ENCODE measurements around the gene SLC16A1. TPM values are rescaled to one million over a fixed set of nuclear protein-coding genes. Genes with fewer than 3 reads are reported as not detected.
A peak's percentile ranks its signal among the peaks of the same experiment; 100 is the strongest.

Gene SLC16A1
- polyA plus RNA-seq, 3 donors: 2.4 to 13.1 (median 10.3) TPM

DNA sequence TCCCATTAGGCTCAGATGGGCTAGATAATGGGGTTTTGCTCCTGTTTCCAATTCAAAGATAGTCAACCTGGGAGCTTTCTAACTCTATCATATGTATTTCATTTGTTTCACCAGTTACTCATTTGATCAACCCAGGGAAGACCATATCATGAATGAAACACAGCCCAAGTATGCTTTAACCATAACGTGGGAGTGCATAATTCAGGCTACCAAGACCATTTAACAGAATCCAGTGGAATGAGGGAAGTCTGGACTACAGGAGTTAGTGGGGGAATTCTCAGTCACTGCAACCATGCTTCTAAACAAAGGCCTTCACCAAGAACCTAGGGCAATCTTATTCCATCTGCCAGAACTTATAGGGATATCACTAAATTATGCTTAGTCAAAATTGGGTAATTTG lies 15.0 kb upstream of the SLC16A1 start:
- H3K36me3 ChIP-seq (replicated peaks in 1 of 2; ENCODE audit: control insufficient read depth in 1 of 2, insufficient read depth in 2 of 2, low read length in 2 of 2): peaks cover 10 to 22% of the 10 kb centered on the region in 2 donors
- DNase-seq: no peak
- no peaks in the 10 kb centered on the region for H4K20me1 ChIP-seq (ENCODE audit: insufficient read depth, low read length)
- intact Hi-C loops (cut with micrococcal nuclease): no loop called here
- no peak overlapping the region for H3K27ac ChIP-seq (ENCODE audit: low read depth in 1 of 2, low read length in 2 of 2)
- peaks cover 0 to 1% (median 0%) of the 10 kb centered on the region in 3 donors for H3K27me3 Mint-ChIP-seq (ENCODE audit: low read depth in 3 of 3)
- no peaks in the 10 kb centered on the region for H3K79me2 ChIP-seq (ENCODE audit: insufficient read depth, low read length)
- TF ChIP-seq, protein P1, sequence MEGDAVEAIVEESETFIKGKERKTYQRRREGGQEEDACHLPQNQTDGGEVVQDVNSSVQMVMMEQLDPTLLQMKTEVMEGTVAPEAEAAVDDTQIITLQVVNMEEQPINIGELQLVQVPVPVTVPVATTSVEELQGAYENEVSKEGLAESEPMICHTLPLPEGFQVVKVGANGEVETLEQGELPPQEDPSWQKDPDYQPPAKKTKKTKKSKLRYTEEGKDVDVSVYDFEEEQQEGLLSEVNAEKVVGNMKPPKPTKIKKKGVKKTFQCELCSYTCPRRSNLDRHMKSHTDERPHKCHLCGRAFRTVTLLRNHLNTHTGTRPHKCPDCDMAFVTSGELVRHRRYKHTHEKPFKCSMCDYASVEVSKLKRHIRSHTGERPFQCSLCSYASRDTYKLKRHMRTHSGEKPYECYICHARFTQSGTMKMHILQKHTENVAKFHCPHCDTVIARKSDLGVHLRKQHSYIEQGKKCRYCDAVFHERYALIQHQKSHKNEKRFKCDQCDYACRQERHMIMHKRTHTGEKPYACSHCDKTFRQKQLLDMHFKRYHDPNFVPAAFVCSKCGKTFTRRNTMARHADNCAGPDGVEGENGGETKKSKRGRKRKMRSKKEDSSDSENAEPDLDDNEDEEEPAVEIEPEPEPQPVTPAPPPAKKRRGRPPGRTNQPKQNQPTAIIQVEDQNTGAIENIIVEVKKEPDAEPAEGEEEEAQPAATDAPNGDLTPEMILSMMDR (IDR thresholded peaks at IDR 0.05): no peak
- H3K9me3 Mint-ChIP-seq: peaks cover 0 to 4% (median 0%) of the 10 kb centered on the region in 7 donors
- H3K4me3 Mint-ChIP-seq: no peak overlapping the region
- H3K27me3 ChIP-seq (ENCODE audit: control insufficient read depth in 2 of 2, insufficient read depth in 2 of 2, low read length in 2 of 2): no peaks in the 10 kb centered on the region
- H3K4me2 ChIP-seq (replicated peaks; ENCODE audit: extremely low read depth, low read length, poor library complexity, severe bottlenecking): no peak overlapping the region
- H3K4me1 ChIP-seq (ENCODE audit: control insufficient read depth in 1 of 2, insufficient read depth in 2 of 2, low read length in 2 of 2): no peaks in the 10 kb centered on the region
- H3K4me1 Mint-ChIP-seq: peaks cover 5% of the 10 kb centered on the region
- no peak overlapping the region for H2AFZ ChIP-seq (ENCODE audit: insufficient read depth, low read depth, low read length, poor library complexity, severe bottlenecking)
- no peak overlapping the region for H3K4me3 ChIP-seq (replicated peaks in 1 of 3; ENCODE audit: low read depth in 2 of 3, low read length in 3 of 3)
- H3K9ac ChIP-seq (ENCODE audit: insufficient read depth, low read length, poor library complexity, severe bottlenecking): no peak overlapping the region
- H3K36me3 Mint-ChIP-seq: peaks cover 16 to 37% of the 10 kb centered on the region in 2 donors
- H3K9me3 ChIP-seq (replicated peaks in 1 of 2; ENCODE audit: control insufficient read depth in 1 of 2, insufficient read depth in 1 of 2, low read length in 2 of 2): no peaks in the 10 kb centered on the region
- no CpG with 5 or more reads among the region's 1 CpG for whole genome bisulfite sequencing (ENCODE audit: insufficient coverage)
- H3K27ac Mint-ChIP-seq: no peak overlapping the region

DNA sequence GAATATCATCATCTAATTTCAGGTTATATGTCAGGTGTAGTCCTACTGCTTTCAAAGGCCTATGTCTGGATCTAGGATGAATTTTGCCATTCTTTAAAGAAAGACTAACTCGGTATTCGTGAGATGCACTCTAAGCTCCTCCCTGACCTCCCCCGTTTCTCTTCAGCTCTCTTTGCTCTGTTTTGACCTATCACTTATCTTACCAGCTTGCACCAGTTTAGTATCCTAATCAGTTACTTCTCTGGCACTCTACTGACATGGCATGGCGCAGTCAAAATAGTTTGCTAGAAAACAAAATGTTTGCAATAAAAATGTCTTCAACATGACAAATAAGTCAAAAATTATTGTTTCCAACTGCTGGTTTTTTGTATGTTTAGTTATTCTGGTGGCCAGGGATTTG lies 8.4 kb upstream of the SLC16A1 start:
- Mint-ChIP-seq H3K27me3 (ENCODE audit: low read depth in 3 of 3) (no peaks in the 10 kb centered on the region), H3K27ac (peak overlapping the region in 1 of 7 donors; percentile 6), H3K9me3 (peaks cover 0 to 3% (median 0%) of the 10 kb centered on the region in 7 donors), H3K4me3 (no peak overlapping the region), H3K4me1 (peaks cover 19% of the 10 kb centered on the region), H3K36me3 (peaks cover 42 to 61% of the 10 kb centered on the region in 2 donors)
- Histone ChIP-seq H3K9me3 (replicated peaks in 1 of 2; ENCODE audit: control insufficient read depth in 1 of 2, insufficient read depth in 1 of 2, low read length in 2 of 2) (no peaks in the 10 kb centered on the region), H3K36me3 (replicated peaks in 1 of 2; ENCODE audit: control insufficient read depth in 1 of 2, insufficient read depth in 2 of 2, low read length in 2 of 2) (peaks cover 20 to 44% of the 10 kb centered on the region in 2 donors), H2AFZ (ENCODE audit: insufficient read depth, low read depth, low read length, poor library complexity, severe bottlenecking) (no peak overlapping the region), H3K79me2 (ENCODE audit: insufficient read depth, low read length) (no peaks in the 10 kb centered on the region), H3K27ac (ENCODE audit: low read depth in 1 of 2, low read length in 2 of 2) (no peak overlapping the region), H3K4me1 (ENCODE audit: control insufficient read depth in 1 of 2, insufficient read depth in 2 of 2, low read length in 2 of 2) (no peaks in the 10 kb centered on the region), H4K20me1 (ENCODE audit: insufficient read depth, low read length) (no peaks in the 10 kb centered on the region), H3K9ac (ENCODE audit: insufficient read depth, low read length, poor library complexity, severe bottlenecking) (no peak overlapping the region), H3K27me3 (ENCODE audit: control insufficient read depth in 2 of 2, insufficient read depth in 2 of 2, low read length in 2 of 2) (no peaks in the 10 kb centered on the region), H3K4me3 (replicated peaks in 1 of 3; ENCODE audit: low read depth in 2 of 3, low read length in 3 of 3) (no peak overlapping the region), H3K4me2 (replicated peaks; ENCODE audit: extremely low read depth, low read length, poor library complexity, severe bottlenecking) (no peak overlapping the region)
- no peak for DNase-seq
- intact Hi-C loops (cut with micrococcal nuclease): no loop called here
- WGBS (ENCODE audit: insufficient coverage): 96% methylated on average over 3 of the region's 4 CpGs
- TF ChIP-seq, protein P1 (IDR thresholded peaks at IDR 0.05): no peak
